CD8-positive, alpha-beta memory T cell (primary cell): ENCODE measurements around the gene LILRA6. TPM values are rescaled to one million over a fixed set of nuclear protein-coding genes. Genes with fewer than 3 reads are reported as not detected.

Experiments used
- CTCF ChIA-PET: fragments of 350-600 bp; sonication (Branson Sonifier 250); formaldehyde crosslinking; loops from one replicate; lab custom pipeline; 2021; ENCODE audit warnings: antibody characterized with exemption; lab: Charles Lee
- POLR2A ChIA-PET: fragments of 350-600 bp; sonication (Branson Sonifier 250); formaldehyde crosslinking; loops from one replicate; lab custom pipeline; 2021; ENCODE audit warnings: antibody characterized with exemption; lab: Charles Lee
- DNase-seq, 5 donors: peaks; one replicate each; pipeline versions ENCODE4 v3.0.0 to v3.0.0-alpha.2; 2020 to 2022; ENCODE audit warnings: mixed read lengths in 1 of 5
- H3K27ac ChIP-seq: one replicate; pipeline ENCODE4 v1.7.0; 2013; ENCODE audit warnings: low read depth, mild to moderate bottlenecking, low read length, moderate library complexity
- H3K27me3 ChIP-seq: 2 replicates; pipeline ENCODE4 v1.7.0; 2013; ENCODE audit warnings: low read length, mild to moderate bottlenecking; ENCODE audit not compliant: insufficient read depth, poor library complexity, severe bottlenecking
- H3K36me3 ChIP-seq: 2 replicates; pipeline ENCODE4 v1.7.0; 2013; ENCODE audit warnings: mild to moderate bottlenecking, low read length, moderate library complexity; ENCODE audit not compliant: insufficient read depth
- H3K4me1 ChIP-seq: 2 replicates; pipeline ENCODE4 v1.7.0; 2013; ENCODE audit warnings: mild to moderate bottlenecking, low read length, moderate library complexity; ENCODE audit not compliant: insufficient read depth
- H3K4me3 ChIP-seq: 2 replicates; pipeline ENCODE4 v1.7.0; 2013; ENCODE audit warnings: mild to moderate bottlenecking, low read length
- H3K9me3 ChIP-seq: 2 replicates; pipeline ENCODE4 v1.7.0; 2013; ENCODE audit warnings: mild to moderate bottlenecking, low read length
- H3K27ac Mint-ChIP-seq, 8 donors: one replicate each; pipeline ENCODE4 v1.8.0; 2020 to 2021; ENCODE audit warnings: mixed read lengths in 8 of 8, mild to moderate bottlenecking in 6 of 8, inconsistent platforms in 3 of 8, moderate library complexity in 3 of 8
- H3K27me3 Mint-ChIP-seq, 2 donors: one replicate each; pipeline ENCODE4 v1.8.0; 2020 to 2021; ENCODE audit warnings: mixed read lengths in 2 of 2, mild to moderate bottlenecking in 1 of 2, moderate library complexity in 1 of 2
- H3K36me3 Mint-ChIP-seq, 3 donors: one replicate each; pipeline ENCODE4 v1.8.0; 2020 to 2021; ENCODE audit warnings: mixed read lengths in 3 of 3, inconsistent platforms in 1 of 3, mild to moderate bottlenecking in 1 of 3
- H3K4me1 Mint-ChIP-seq, 3 donors: one replicate each; pipeline ENCODE4 v1.8.0; 2020 to 2021; ENCODE audit warnings: mixed read lengths in 3 of 3, inconsistent platforms in 1 of 3, mild to moderate bottlenecking in 1 of 3
- H3K4me3 Mint-ChIP-seq, 7 donors: one replicate each; pipeline ENCODE4 v1.8.0; 2020 to 2021; ENCODE audit warnings: mixed read lengths in 7 of 7, mild to moderate bottlenecking in 6 of 7, moderate library complexity in 4 of 7, inconsistent platforms in 2 of 7
- H3K9me3 Mint-ChIP-seq, 5 donors: one replicate each; pipeline ENCODE4 v1.8.0; 2020 to 2022; ENCODE audit warnings: mixed read lengths in 5 of 5, mild to moderate bottlenecking in 3 of 5, moderate library complexity in 2 of 5, inconsistent platforms in 1 of 5
- polyA plus RNA-seq: library from polyadenylated mRNA; unstranded; fragments of 300-500 nt; fragmentation: Illumina TruSeq; gene quantifications from one replicate; pipeline ENCODE4 v1.2.3, GENCODE V29; 2021
- total RNA-seq, 2 experiments: library from RNA; stranded (reverse); gene quantifications; one replicate each; pipeline ENCODE4 v1.2.3, GENCODE V29; 2021

LILRA6 gene
- total and polyA plus RNA-seq, 3 experiments from 2014 or later: 0.37 to 0.45 (median 0.42) TPM

- H3K27ac ChIP-seq: peak overlapping the region; percentile 100
- H3K4me3 ChIP-seq: peak overlapping the region; percentile 85
- peaks cover 0 to 6% of the 10 kb centered on the region in 2 donors for H3K27me3 Mint-ChIP-seq
- peaks cover 38 to 51% (median 41%) of the 10 kb centered on the region in 3 donors for H3K4me1 Mint-ChIP-seq
- ChIA-PET POLR2A (interaction anchor here (0.6 to 4.2 kb wide), 17 partner anchors 10 to 1464 kb away, joined by 3 to 68 read pairs (median 5); partner anchors contain the start of genes CNOT3, LENG1, LENG8 and MYADM), CTCF (interaction anchor here (1.0 to 2.9 kb wide), 15 partner anchors 8 to 201 kb away, joined by 3 to 17 read pairs (median 6); partner anchors contain the start of genes CNOT3, LENG1, RPS9 and TMC4)
- peak; percentile 100 for DNase-seq
- peaks cover 22% of the 10 kb centered on the region for H3K4me1 ChIP-seq
- H3K9me3 ChIP-seq: no peaks in the 10 kb centered on the region
- peaks cover 0 to 54% (median 8%) of the 10 kb centered on the region in 3 donors for H3K36me3 Mint-ChIP-seq
- peaks cover 6% of the 10 kb centered on the region for H3K36me3 ChIP-seq
- no peaks in the 10 kb centered on the region for H3K27me3 ChIP-seq
- H3K4me3 Mint-ChIP-seq: peak overlapping the region; percentile 88 to 99 (median 92)
- no peaks in the 10 kb centered on the region for H3K9me3 Mint-ChIP-seq
- H3K27ac Mint-ChIP-seq: peak overlapping the region; percentile 97 to 100 (median 100)
Observed at GRCh38 chr19:54189735-54190502, 52.7 kb downstream of the LILRA6 start.

- Mint-ChIP-seq H3K27ac (peak within 1 kb of the TSS; percentile 97 to 100 (median 100)), H3K4me3 (peak within 1 kb of the TSS; percentile 88 to 99 (median 92)), H3K4me1 (peaks cover 38 to 51% (median 41%) of the 10 kb centered on the region in 3 donors), H3K36me3 (peaks cover 0 to 48% (median 8%) of the 10 kb centered on the region in 3 donors), H3K9me3 (no peaks in the 10 kb centered on the region), H3K27me3 (peaks cover 0 to 6% of the 10 kb centered on the region in 2 donors)
- DNase-seq: no peak
- Histone ChIP-seq H3K36me3 (peaks cover 6% of the 10 kb centered on the region), H3K4me1 (peaks cover 22% of the 10 kb centered on the region), H3K27me3 (no peaks in the 10 kb centered on the region), H3K4me3 (peak within 1 kb of the TSS; percentile 85), H3K9me3 (no peaks in the 10 kb centered on the region), H3K27ac (peak within 1 kb of the TSS; percentile 100)
- CTCF ChIA-PET: interaction anchor here (1.0 to 2.9 kb wide), 14 partner anchors 9 to 202 kb away, joined by 3 to 17 read pairs (median 6); partner anchors contain the start of genes CNOT3, LENG1, RPS9 and TMC4
- POLR2A ChIA-PET: interaction anchor here (0.6 to 4.2 kb wide), 16 partner anchors 11 to 1465 kb away, joined by 3 to 68 read pairs (median 5); partner anchors contain the start of genes CNOT3, LENG1, LENG8 and MYADM
Observed at GRCh38 chr19:54189145-54189734, 53.4 kb downstream of the LILRA6 start, which contains the start of gene MBOAT7. Gene MBOAT7 (minus strand): TSS chr19:54189580. CDS start chr19:54188508, 1,072 bp downstream.

- H3K9me3 Mint-ChIP-seq: no peaks in the 10 kb centered on the region
- H3K9me3 ChIP-seq: no peaks in the 10 kb centered on the region
- peak in 3 of 5 donors; percentile 16 to 70 (median 58) for DNase-seq
- peaks cover 3% of the 10 kb centered on the region for H3K36me3 ChIP-seq
- H3K27ac Mint-ChIP-seq: peak overlapping the region; percentile 68 to 98 (median 90)
- POLR2A ChIA-PET: interaction anchor here (1.3 to 4.2 kb wide), 4 partner anchors 12 to 51 kb away, joined by 4 to 68 read pairs (median 54); partner anchors contain the start of genes CNOT3, LENG1 and RPS9
- peak overlapping the region; percentile 63 for H3K4me3 ChIP-seq
- peaks cover 36 to 49% (median 39%) of the 10 kb centered on the region in 3 donors for H3K4me1 Mint-ChIP-seq
- CTCF ChIA-PET: interaction anchor here (1.4 to 2.9 kb wide), 8 partner anchors 10 to 51 kb away, joined by 5 to 17 read pairs (median 8); partner anchors contain the start of genes CNOT3 and LENG1
- peaks cover 0 to 44% (median 6%) of the 10 kb centered on the region in 3 donors for H3K36me3 Mint-ChIP-seq
- peak overlapping the region; percentile 83 to 92 (median 84) for H3K4me3 Mint-ChIP-seq
- peaks cover 0 to 6% of the 10 kb centered on the region in 2 donors for H3K27me3 Mint-ChIP-seq
- H3K27me3 ChIP-seq: no peaks in the 10 kb centered on the region
- H3K4me1 ChIP-seq: peaks cover 22% of the 10 kb centered on the region
- peak overlapping the region; percentile 100 for H3K27ac ChIP-seq
Observed at GRCh38 chr19:54188215-54188871, 54.2 kb downstream of the LILRA6 start.

- Histone ChIP-seq H3K27me3 (no peaks in the 10 kb centered on the region), H3K9me3 (no peaks in the 10 kb centered on the region), H3K4me1 (peaks cover 15% of the 10 kb centered on the region), H3K27ac (no peak overlapping the region), H3K4me3 (no peak overlapping the region), H3K36me3 (no peaks in the 10 kb centered on the region)
- H3K27me3 Mint-ChIP-seq: peaks cover 0 to 6% of the 10 kb centered on the region in 2 donors
- H3K4me1 Mint-ChIP-seq: peaks cover 23 to 35% (median 27%) of the 10 kb centered on the region in 3 donors
- no peak for DNase-seq
- H3K27ac Mint-ChIP-seq: peak overlapping the region in 6 of 8 donors; percentile 63 to 97 (median 86)
- peaks cover 0 to 34% (median 2%) of the 10 kb centered on the region in 3 donors for H3K36me3 Mint-ChIP-seq
- ChIA-PET POLR2A (no interaction called here), CTCF (no interaction called here)
- H3K9me3 Mint-ChIP-seq: no peaks in the 10 kb centered on the region
- peak overlapping the region; percentile 63 to 89 (median 83) for H3K4me3 Mint-ChIP-seq
Observed at GRCh38 chr19:54186934-54187381, 55.6 kb downstream of the LILRA6 start.

Other genes starting within 250 kb of the LILRA6 start
- gene VSTM1, start 178.9 kb downstream of the LILRA6 start, total RNA-seq: not detected
- gene VSTM1, start 178.9 kb downstream of the LILRA6 start, polyA plus RNA-seq: not detected
- not detected for gene TARM1, start 161.4 kb downstream of the LILRA6 start, total RNA-seq
- not detected for gene TARM1, start 161.4 kb downstream of the LILRA6 start, polyA plus RNA-seq
- under 1 TPM; 0.22 to 0.35 TPM for gene OSCAR, start 142.0 kb downstream of the LILRA6 start, total RNA-seq
- 0.17 TPM for gene OSCAR, start 142.0 kb downstream of the LILRA6 start, polyA plus RNA-seq
- gene NDUFA3, start 139.9 kb downstream of the LILRA6 start, total RNA-seq: 100 to 1,000 TPM; 117 to 124 TPM
- gene NDUFA3, start 139.9 kb downstream of the LILRA6 start, polyA plus RNA-seq: 506 TPM
- 10 to 100 TPM; 32.9 to 33.1 TPM for gene TFPT, start 127.1 kb downstream of the LILRA6 start, total RNA-seq
- gene TFPT, start 127.1 kb downstream of the LILRA6 start, polyA plus RNA-seq: 25.0 TPM
- 100 to 1,000 TPM; 123 to 132 TPM for gene PRPF31, start 127.0 kb downstream of the LILRA6 start, total RNA-seq
- gene PRPF31, start 127.0 kb downstream of the LILRA6 start, polyA plus RNA-seq: 88.9 TPM
- gene CNOT3, start 105.0 kb downstream of the LILRA6 start, total RNA-seq: 10 to 100 TPM; 75.1 to 81.7 TPM
- gene CNOT3, start 105.0 kb downstream of the LILRA6 start, polyA plus RNA-seq: 14.8 TPM
- 1 to 10 TPM; 4.8 to 6.8 TPM for gene LENG1, start 83.1 kb downstream of the LILRA6 start, total RNA-seq
- gene LENG1, start 83.1 kb downstream of the LILRA6 start, polyA plus RNA-seq: 14.1 TPM
- gene TMC4, start 69.6 kb downstream of the LILRA6 start, total RNA-seq: under 1 TPM in 1 of 2 experiments, not detected in 1; 0.18 TPM
- 0.38 TPM for gene TMC4, start 69.6 kb downstream of the LILRA6 start, polyA plus RNA-seq
- gene MBOAT7, start 53.2 kb downstream of the LILRA6 start, total RNA-seq: 100 to 1,000 TPM in 1 of 2 experiments, 10 to 100 TPM in 1; 98.7 to 114 TPM
- 21.9 TPM for gene MBOAT7, start 53.2 kb downstream of the LILRA6 start, polyA plus RNA-seq
- 10 to 100 TPM; 22.4 to 24.6 TPM for gene TSEN34, start 51.5 kb downstream of the LILRA6 start, total RNA-seq
- 38.2 TPM for gene TSEN34, start 51.5 kb downstream of the LILRA6 start, polyA plus RNA-seq
- gene RPS9, start 41.9 kb downstream of the LILRA6 start, total RNA-seq: 1,000 to 10,000 TPM; 1,621 to 1,723 TPM
- 824 TPM for gene RPS9, start 41.9 kb downstream of the LILRA6 start, polyA plus RNA-seq
- 1 to 10 TPM in 1 of 2 experiments, under 1 TPM in 1; 0.48 to 1.2 TPM for gene LILRB3, start 19.8 kb downstream of the LILRA6 start, total RNA-seq
- gene LILRB3, start 19.8 kb downstream of the LILRA6 start, polyA plus RNA-seq: 0.49 TPM
- gene LILRB5, start 14.5 kb upstream of the LILRA6 start, total RNA-seq: under 1 TPM; 0.42 to 0.44 TPM
- not detected for gene LILRB5, start 14.5 kb upstream of the LILRA6 start, polyA plus RNA-seq
- under 1 TPM; 0.24 to 0.42 TPM for gene LILRB2, start 38.3 kb upstream of the LILRA6 start, total RNA-seq
- not detected for gene LILRB2, start 38.3 kb upstream of the LILRA6 start, polyA plus RNA-seq
- not detected for gene LILRA5, start 70.4 kb upstream of the LILRA6 start, total RNA-seq
- not detected for gene LILRA5, start 70.4 kb upstream of the LILRA6 start, polyA plus RNA-seq
- gene LILRA4, start 96.4 kb upstream of the LILRA6 start, total RNA-seq: not detected
- gene LILRA4, start 96.4 kb upstream of the LILRA6 start, polyA plus RNA-seq: not detected
- gene LAIR1, start 122.1 kb upstream of the LILRA6 start, total RNA-seq: 10 to 100 TPM; 12.9 to 13.1 TPM
- gene LAIR1, start 122.1 kb upstream of the LILRA6 start, polyA plus RNA-seq: 110 TPM
- gene TTYH1, start 172.7 kb upstream of the LILRA6 start, total RNA-seq: under 1 TPM in 1 of 2 experiments, not detected in 1; 0.66 TPM
- gene TTYH1, start 172.7 kb upstream of the LILRA6 start, polyA plus RNA-seq: not detected
- gene LENG8, start 206.4 kb upstream of the LILRA6 start, total RNA-seq: 100 to 1,000 TPM; 132 to 144 TPM
- 8.0 TPM for gene LENG8, start 206.4 kb upstream of the LILRA6 start, polyA plus RNA-seq
- 1 to 10 TPM; 3.8 to 4.4 TPM for gene LENG9, start 221.0 kb upstream of the LILRA6 start, total RNA-seq
- gene LENG9, start 221.0 kb upstream of the LILRA6 start, polyA plus RNA-seq: 0.23 TPM
- gene CDC42EP5, start 230.5 kb upstream of the LILRA6 start, total RNA-seq: 1 to 10 TPM in 1 of 2 experiments, under 1 TPM in 1; 0.44 to 1.1 TPM
- gene CDC42EP5, start 230.5 kb upstream of the LILRA6 start, polyA plus RNA-seq: not detected